ENCODE data around the gene UBL7.

The UBL7 gene

DNA sequence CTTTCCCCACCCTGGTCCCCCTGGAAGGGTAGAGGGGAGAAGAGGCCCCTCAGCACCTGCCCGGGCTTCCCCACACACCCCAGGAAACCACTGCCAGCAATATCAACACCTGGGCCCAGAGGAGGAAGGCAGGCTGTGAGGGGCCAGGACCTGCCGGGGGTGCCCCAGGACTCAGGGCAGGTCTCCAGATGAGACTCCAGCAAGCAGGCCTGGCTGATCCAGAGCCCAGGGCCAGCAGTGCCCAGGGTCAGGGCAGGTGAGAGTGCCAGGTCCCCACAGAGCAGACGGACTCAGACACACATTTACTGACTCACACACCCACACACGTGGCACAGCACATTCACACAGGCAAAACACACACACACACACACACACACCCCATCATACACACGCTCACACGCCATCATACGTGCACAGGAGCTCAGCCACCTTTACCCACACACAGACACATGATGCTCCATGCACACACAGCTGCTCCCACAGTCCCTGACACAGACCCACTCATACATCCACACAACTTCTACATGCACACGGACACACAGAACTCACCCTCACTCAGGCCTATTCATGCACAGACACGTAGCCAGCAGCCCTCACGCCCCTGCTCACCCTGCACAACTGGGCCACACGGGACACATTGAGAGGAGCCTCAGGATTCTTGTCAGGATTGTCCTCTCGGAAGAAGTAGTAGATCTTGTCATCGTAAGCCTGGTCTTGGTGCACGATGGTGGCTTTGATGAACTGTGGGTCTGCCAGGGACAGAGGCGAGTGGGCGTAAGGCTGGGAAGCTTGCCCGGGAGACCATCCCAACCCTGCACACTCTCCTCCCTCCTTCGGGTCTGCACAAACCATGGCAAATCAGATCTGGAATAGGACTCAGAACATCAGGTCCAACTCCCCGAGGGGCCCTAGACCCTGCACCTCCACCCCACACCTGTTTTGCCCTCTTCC, 44.7 kb downstream of the UBL7 start:
- TF ChIP-seq, protein P1, sequence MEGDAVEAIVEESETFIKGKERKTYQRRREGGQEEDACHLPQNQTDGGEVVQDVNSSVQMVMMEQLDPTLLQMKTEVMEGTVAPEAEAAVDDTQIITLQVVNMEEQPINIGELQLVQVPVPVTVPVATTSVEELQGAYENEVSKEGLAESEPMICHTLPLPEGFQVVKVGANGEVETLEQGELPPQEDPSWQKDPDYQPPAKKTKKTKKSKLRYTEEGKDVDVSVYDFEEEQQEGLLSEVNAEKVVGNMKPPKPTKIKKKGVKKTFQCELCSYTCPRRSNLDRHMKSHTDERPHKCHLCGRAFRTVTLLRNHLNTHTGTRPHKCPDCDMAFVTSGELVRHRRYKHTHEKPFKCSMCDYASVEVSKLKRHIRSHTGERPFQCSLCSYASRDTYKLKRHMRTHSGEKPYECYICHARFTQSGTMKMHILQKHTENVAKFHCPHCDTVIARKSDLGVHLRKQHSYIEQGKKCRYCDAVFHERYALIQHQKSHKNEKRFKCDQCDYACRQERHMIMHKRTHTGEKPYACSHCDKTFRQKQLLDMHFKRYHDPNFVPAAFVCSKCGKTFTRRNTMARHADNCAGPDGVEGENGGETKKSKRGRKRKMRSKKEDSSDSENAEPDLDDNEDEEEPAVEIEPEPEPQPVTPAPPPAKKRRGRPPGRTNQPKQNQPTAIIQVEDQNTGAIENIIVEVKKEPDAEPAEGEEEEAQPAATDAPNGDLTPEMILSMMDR (conservative IDR thresholded peaks at IDR 0.05; ENCODE audit: low read length), result no peak
- no peak for DNase-seq (ENCODE audit: low read depth)
- no peak overlapping the region for H3K4me3 ChIP-seq (ENCODE audit: low read length)

DNA sequence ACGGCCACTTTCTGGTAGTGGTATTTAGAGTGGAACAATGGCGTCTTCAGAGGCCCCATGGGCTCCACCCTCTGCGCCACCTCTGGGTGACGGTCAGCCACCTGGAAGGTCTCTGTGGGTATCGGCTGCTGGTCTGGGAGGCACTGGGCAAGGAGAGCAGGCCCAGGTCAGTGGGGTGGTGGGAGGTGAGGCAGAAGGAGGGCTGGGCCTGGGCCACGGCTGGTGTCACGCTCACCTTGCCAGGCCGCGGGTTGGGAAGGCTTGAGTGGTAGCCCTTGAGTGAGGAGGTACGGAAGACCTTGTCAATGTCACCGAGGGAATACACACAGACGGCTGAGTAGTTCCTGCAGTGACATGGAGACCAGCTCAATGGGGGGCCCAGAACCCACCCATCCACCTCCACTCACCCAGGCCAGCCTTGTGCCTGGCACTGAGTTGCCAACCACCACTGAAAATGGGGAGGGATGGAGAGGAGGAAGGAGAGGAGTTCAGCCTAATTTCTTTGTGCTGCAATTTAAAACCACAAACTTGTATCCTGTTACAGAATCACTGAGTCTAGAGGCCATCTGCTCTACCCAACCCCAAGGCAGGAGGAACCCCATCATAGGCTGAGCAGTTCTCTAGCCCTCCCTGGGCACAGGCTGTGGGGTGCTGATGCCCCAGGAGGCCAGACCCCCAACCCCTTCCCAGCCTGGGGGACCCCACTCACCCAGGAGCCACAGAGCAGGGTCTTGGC, 46.2 kb downstream of the UBL7 start:
- no peak for DNase-seq (ENCODE audit: low read depth)
- H3K4me3 ChIP-seq (ENCODE audit: low read length), result no peak overlapping the region
- TF ChIP-seq, protein P1 (conservative IDR thresholded peaks at IDR 0.05; ENCODE audit: low read length), result no peak

DNA sequence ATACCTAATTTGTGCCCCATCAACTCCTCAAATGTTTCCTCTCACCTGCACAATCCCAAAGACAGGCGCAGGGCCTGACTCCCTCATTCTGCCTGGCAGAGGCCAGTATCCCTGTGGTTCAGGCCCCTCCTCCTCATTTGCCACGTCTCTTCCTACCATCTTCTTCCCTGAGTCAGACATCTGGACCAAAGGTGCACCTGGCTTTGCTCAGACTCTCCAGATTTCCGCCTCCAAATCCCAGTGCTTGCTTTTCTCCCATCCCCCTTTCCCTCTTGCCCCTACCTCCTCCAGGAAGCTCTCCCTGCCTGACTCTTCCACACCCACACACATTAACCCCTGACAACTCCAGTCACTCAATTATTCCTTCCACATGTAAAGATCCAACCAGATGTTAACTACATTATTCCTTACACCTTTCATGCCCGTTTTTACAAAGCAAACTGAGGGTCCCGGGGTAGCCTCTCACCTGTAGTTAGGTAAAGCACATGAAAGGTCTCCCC, 46.8 kb downstream of the UBL7 start:
- TF ChIP-seq, protein P1 (conservative IDR thresholded peaks at IDR 0.05; ENCODE audit: low read length), result no peak
- no peak for DNase-seq (ENCODE audit: low read depth)
- no peak overlapping the region for H3K4me3 ChIP-seq (ENCODE audit: low read length)

GRCh38 chr15:74413350-74414080, 47.4 kb downstream of the UBL7 start:
- H3K4me3 ChIP-seq (ENCODE audit: low read length), result no peak overlapping the region
- no peak for DNase-seq (ENCODE audit: low read depth)
- TF ChIP-seq, protein P1 (conservative IDR thresholded peaks at IDR 0.05; ENCODE audit: low read length), result no peak

DNA sequence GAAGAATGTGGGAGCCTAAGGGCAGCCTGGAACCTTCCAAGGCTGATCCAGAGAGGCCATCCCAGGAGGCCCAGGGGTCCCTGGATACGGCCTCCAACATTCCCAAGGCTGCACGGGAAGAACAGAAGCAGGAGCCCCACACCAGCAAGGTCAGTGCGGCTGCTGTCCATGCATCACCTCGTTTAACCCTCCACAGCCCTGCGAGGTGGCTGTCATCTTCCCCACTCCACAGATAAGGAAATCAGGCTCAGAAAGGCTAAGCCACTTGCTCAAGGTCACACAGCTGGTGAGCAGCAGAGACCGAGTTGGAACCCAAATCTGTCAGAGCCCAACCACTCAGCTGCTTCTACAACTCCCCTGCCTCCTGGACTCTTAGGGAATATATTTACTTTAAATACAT, 48.8 kb downstream of the UBL7 start:
- H3K4me3 ChIP-seq (ENCODE audit: low read length), result no peak overlapping the region
- no peak for DNase-seq (ENCODE audit: low read depth)
- TF ChIP-seq, protein P1 (conservative IDR thresholded peaks at IDR 0.05; ENCODE audit: low read length), result no peak

DNA sequence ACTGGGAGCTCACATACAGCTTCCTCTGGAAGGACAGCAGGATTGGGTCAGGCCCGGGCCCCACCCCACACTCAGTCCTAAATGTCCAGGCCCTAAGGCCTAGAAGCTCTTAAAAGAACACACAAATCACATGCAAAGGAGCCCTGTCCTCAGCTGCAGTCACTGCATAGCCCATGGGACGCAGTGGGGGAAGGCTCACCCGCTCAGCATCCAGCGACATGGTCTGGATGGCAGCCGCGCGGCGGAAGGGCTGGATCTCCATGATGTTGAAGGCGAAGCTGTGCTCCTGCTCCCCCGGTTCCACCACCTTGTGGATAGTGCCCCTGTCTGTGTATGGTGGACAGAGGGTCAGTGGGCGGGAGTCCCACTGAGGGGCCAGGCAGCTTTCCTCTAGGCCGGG, 49.3 kb downstream of the UBL7 start:
- no peak for DNase-seq (ENCODE audit: low read depth)
- TF ChIP-seq, protein P1 (conservative IDR thresholded peaks at IDR 0.05; ENCODE audit: low read length), result no peak
- H3K4me3 ChIP-seq (ENCODE audit: low read length), result no peak overlapping the region

Measured in AG10803 (cell line).